ENCODE data around the gene EIF3L. TPM values are rescaled to one million over a fixed set of nuclear protein-coding genes. Genes with fewer than 3 reads are reported as not detected.

EIF3L gene
- total and polyA plus RNA-seq, 11 donors, result 111 to 456 (median 357) TPM

DNA sequence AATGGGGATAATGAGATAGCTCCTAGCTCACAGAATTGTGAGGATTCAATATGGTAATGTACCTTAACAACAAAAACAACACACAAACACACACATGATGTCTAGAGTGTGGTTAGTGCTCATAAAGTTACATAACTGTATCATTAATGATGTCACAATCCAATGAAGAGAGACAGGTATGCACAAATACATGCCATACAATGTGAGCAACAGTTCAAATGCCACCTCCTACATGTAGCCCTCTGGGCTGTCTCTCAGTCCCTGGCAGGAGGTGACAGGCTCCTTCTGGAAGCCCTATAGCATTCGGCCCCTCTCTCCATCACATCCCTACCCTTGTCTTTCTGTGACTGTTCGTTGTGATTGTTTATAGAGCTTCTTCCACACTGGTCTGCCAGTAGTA is 48.6 kb downstream of the EIF3L start:
- intact Hi-C loops (cut with DNase I), result loop anchor here in 3 of 10 donors (5.0 kb wide), 1 partner anchor 34 kb away; no protein-coding TSS in a partner anchor
- H3K27ac ChIP-seq, result peak overlapping the region in 1 of 12 donors; percentile 19
- no peak overlapping the region for H3K4me3 ChIP-seq
- H3K36me3 ChIP-seq, result no peaks in the 10 kb centered on the region
- H3K9me3 ChIP-seq, result no peaks in the 10 kb centered on the region
- no peak for TF ChIP-seq POLR2A (IDR thresholded peaks at IDR 0.05)
- TF ChIP-seq, protein P1, sequence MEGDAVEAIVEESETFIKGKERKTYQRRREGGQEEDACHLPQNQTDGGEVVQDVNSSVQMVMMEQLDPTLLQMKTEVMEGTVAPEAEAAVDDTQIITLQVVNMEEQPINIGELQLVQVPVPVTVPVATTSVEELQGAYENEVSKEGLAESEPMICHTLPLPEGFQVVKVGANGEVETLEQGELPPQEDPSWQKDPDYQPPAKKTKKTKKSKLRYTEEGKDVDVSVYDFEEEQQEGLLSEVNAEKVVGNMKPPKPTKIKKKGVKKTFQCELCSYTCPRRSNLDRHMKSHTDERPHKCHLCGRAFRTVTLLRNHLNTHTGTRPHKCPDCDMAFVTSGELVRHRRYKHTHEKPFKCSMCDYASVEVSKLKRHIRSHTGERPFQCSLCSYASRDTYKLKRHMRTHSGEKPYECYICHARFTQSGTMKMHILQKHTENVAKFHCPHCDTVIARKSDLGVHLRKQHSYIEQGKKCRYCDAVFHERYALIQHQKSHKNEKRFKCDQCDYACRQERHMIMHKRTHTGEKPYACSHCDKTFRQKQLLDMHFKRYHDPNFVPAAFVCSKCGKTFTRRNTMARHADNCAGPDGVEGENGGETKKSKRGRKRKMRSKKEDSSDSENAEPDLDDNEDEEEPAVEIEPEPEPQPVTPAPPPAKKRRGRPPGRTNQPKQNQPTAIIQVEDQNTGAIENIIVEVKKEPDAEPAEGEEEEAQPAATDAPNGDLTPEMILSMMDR (IDR thresholded peaks at IDR 0.05), result no peak
- H3K27me3 ChIP-seq, result no peaks in the 10 kb centered on the region
- H3K4me1 ChIP-seq, result peaks cover 0 to 28% (median 17%) of the 10 kb centered on the region in 12 donors
- no peak for DNase-seq
- no peak for ATAC-seq
- 88 to 100% (median 96%) methylated on average over 2 of the region's 2 CpGs for WGBS, 4 donors

GRCh38 chr22:37898441-37899181 is 49.4 kb downstream of the EIF3L start:
- intact Hi-C loops (cut with DNase I), result loop anchor here in 3 of 10 donors (5.0 kb wide), 1 partner anchor 34 kb away; no protein-coding TSS in a partner anchor
- peak overlapping the region in 1 of 12 donors; percentile 19 for H3K27ac ChIP-seq
- TF ChIP-seq, protein P1 (IDR thresholded peaks at IDR 0.05), result no peak
- TF ChIP-seq POLR2A (IDR thresholded peaks at IDR 0.05), result no peak
- H3K4me1 ChIP-seq, result peaks cover 0 to 20% (median 11%) of the 10 kb centered on the region in 12 donors
- DNase-seq (no peak), ATAC-seq (no peak)
- no peaks in the 10 kb centered on the region for H3K9me3 ChIP-seq
- no peaks in the 10 kb centered on the region for H3K36me3 ChIP-seq
- WGBS, 4 donors, result 62 to 87% (median 74%) methylated on average over 2 to 9 of the region's 9 CpGs
- H3K27me3 ChIP-seq, result no peaks in the 10 kb centered on the region
- H3K4me3 ChIP-seq, result no peak overlapping the region

GRCh38 chr22:37904572-37905533 is 55.6 kb downstream of the EIF3L start:
- TF ChIP-seq, protein P1 (IDR thresholded peaks at IDR 0.05), result no peak
- peak in 1 of 2 donors; percentile 8 for TF ChIP-seq POLR2A (IDR thresholded peaks at IDR 0.05)
- Histone ChIP-seq H3K36me3 (no peaks in the 10 kb centered on the region), H3K9me3 (no peaks in the 10 kb centered on the region), H3K27ac (peak overlapping the region; percentile 57 to 92 (median 86)), H3K4me1 (peaks cover 0 to 35% (median 14%) of the 10 kb centered on the region in 12 donors), H3K4me3 (peak overlapping the region in 10 of 12 donors; percentile 41 to 98 (median 68)), H3K27me3 (no peaks in the 10 kb centered on the region)
- ATAC-seq (peak in 3 of 4 donors; percentile 56 to 83 (median 64)), DNase-seq (peak in 3 of 5 donors; percentile 33 to 88 (median 41))
- WGBS, 4 donors, result 65 to 75% (median 71%) methylated on average over 10 of the region's 10 CpGs
- intact Hi-C loops (cut with DNase I), result no loop called here
